OCI-LY3 (cell line): ENCODE measurements around the gene MTOR.

Experiments used
- H2AFZ ChIP-seq: fragments of 200-600, 300-600 bp; shearing (Covaris generic); 2 replicates; pipeline ENCODE4 v1.6.0; 2014; ENCODE audit warnings: antibody characterized with exemption, low read depth, low read length
- H3K27ac ChIP-seq: fragments of 200-600, 300-600 bp; sonication (generic); 2 replicates; pipeline ENCODE4 v1.5.1; 2014; ENCODE audit warnings: mild to moderate bottlenecking, low read length, moderate library complexity, mixed read lengths
- H3K27me3 ChIP-seq: fragments of 200-600, 300-600 bp; sonication (generic); 2 replicates; pipeline ENCODE4 v1.6.1; 2014; ENCODE audit warnings: low read depth, low read length, mixed read lengths
- H3K36me3 ChIP-seq: fragments of 200-600, 300-600 bp; sonication (generic); replicated peaks from 2 replicates; pipeline ENCODE3; 2014; ENCODE audit warnings: low read depth, low read length, mixed read lengths
- H3K4me1 ChIP-seq: fragments of 300-600, 200-600 bp; sonication (generic); 2 replicates; pipeline ENCODE4 v1.6.1; 2014; ENCODE audit warnings: low read length, mixed read lengths
- H3K4me2 ChIP-seq: fragments of 200-600, 300-600 bp; sonication (generic); 2 replicates; pipeline ENCODE4 v1.6.1; 2014; ENCODE audit warnings: low read length, mixed read lengths
- H3K4me3 ChIP-seq: fragments of 300-600, 200-600 bp; sonication (generic); 2 replicates; pipeline ENCODE4 v1.5.1; 2014; ENCODE audit warnings: antibody characterized with exemption, mild to moderate bottlenecking, low read length, moderate library complexity
- H3K79me2 ChIP-seq: fragments of 300-600, 200-600 bp; shearing (Covaris generic); 2 replicates; pipeline ENCODE4 v1.6.1; 2014; ENCODE audit warnings: mild to moderate bottlenecking, low read length, mixed read lengths
- H3K9ac ChIP-seq: fragments of 300-600, 200-600 bp; shearing (Covaris generic); 2 replicates; pipeline ENCODE4 v1.6.0; 2014; ENCODE audit warnings: mild to moderate bottlenecking, low read length, moderate library complexity
- H3K9me3 ChIP-seq: fragments of 200-600, 300-600 bp; shearing (Covaris generic); 2 replicates; pipeline ENCODE4 v1.6.1; 2014; ENCODE audit warnings: low read length, mixed read lengths; ENCODE audit not compliant: insufficient read depth
- H4K20me1 ChIP-seq: fragments of 200-600, 300-600 bp; sonication (generic); 2 replicates; pipeline ENCODE4 v1.6.1; 2016; ENCODE audit warnings: low read length, mixed read lengths; ENCODE audit not compliant: insufficient read depth
- EZH2phosphoT487 ChIP-seq: fragments of 200-600 bp; shearing (Covaris generic); IDR thresholded peaks from 2 replicates; pipeline ENCODE4 v1.6.1; 2018; ENCODE audit warnings: antibody characterized with exemption, mixed run types, low read depth
- TF ChIP-seq, protein P1 (sequence below): fragments of 200-600, 300-600 bp; sonication (generic); IDR thresholded peaks from 2 replicates; pipeline ENCODE4 v1.5.1; 2014; ENCODE audit warnings: antibody characterized with exemption, low read length, low read depth

Gene MTOR

DNA sequence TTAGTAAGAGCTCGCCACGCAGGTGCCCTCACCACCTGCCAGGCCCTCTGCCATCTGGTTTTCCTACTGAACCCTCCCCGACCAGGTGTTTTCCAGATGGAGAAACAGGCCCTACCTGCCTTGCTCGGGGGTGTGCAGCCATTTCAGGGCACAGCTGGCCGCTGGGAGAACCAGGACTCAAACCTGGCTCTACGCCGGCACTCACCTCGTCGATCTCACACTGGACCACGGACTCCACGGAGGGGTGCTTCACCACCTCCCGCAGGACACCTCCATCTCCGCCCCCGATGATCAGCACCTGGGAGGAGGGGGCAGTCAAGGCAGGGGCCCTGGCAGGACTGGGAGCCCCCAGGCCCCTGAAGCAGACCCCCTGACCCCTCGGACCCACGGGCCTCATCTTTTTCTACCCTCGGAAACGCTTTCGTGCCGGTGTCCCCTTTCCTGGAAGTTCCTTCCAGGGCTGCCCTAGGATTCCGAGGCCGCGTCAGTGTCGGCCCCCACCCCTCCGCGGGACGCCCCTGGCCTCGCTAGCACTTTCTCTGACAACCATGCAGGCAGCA, 203.7 kb downstream of the MTOR start:
- Histone ChIP-seq H4K20me1 (no peaks in the 10 kb centered on the region), H3K79me2 (peaks cover 31% of the 10 kb centered on the region)

DNA sequence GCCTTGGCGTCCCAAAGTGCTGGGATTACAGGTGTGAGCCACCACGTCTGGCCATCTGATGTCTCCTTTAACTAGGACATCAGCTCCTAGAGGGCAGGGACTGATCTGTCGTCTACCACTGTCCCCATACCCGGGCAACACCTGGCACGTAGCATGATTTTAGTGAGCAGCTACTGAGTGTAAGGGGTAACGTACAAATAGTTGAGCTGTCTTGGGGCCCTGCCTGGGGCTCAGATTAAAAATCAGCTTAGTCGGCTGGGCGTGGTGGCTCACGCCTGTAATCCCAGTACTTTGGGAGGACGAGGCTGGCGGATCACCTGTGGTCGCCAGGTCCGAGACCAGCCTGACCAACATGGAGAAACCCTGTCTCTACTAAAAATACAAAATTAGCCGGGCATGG, 204.3 kb downstream of the MTOR start:
- Histone ChIP-seq H3K4me1 (peaks cover 8% of the 10 kb centered on the region; the same call in 1 of the 2 replicates), H3K4me2 (no peak overlapping the region), H3K79me2 (peaks cover 31% of the 10 kb centered on the region), H3K36me3 (peaks cover 3% of the 10 kb centered on the region), H3K9me3 (no peaks in the 10 kb centered on the region), H3K9ac (no peak overlapping the region), H2AFZ (no peak overlapping the region), H3K4me3 (no peak overlapping the region), H3K27ac (no peak overlapping the region), H3K27me3 (no peaks in the 10 kb centered on the region), H4K20me1 (no peaks in the 10 kb centered on the region)
- TF ChIP-seq, protein P1, sequence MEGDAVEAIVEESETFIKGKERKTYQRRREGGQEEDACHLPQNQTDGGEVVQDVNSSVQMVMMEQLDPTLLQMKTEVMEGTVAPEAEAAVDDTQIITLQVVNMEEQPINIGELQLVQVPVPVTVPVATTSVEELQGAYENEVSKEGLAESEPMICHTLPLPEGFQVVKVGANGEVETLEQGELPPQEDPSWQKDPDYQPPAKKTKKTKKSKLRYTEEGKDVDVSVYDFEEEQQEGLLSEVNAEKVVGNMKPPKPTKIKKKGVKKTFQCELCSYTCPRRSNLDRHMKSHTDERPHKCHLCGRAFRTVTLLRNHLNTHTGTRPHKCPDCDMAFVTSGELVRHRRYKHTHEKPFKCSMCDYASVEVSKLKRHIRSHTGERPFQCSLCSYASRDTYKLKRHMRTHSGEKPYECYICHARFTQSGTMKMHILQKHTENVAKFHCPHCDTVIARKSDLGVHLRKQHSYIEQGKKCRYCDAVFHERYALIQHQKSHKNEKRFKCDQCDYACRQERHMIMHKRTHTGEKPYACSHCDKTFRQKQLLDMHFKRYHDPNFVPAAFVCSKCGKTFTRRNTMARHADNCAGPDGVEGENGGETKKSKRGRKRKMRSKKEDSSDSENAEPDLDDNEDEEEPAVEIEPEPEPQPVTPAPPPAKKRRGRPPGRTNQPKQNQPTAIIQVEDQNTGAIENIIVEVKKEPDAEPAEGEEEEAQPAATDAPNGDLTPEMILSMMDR, result no peak
- no peak for TF ChIP-seq EZH2phosphoT487

More for the DNA sequence above, 203.7 kb downstream of the MTOR start:
- Histone ChIP-seq H3K27ac (no peak overlapping the region), H3K36me3 (peaks cover 6% of the 10 kb centered on the region), H3K9ac (peak overlapping the region; percentile 92), H3K27me3 (no peaks in the 10 kb centered on the region), H2AFZ (no peak overlapping the region), H3K4me1 (peaks cover 4% of the 10 kb centered on the region; the same call in 1 of the 2 replicates), H3K9me3 (no peaks in the 10 kb centered on the region), H3K4me3 (peak overlapping the region; percentile 99), H3K4me2 (peak overlapping the region; percentile 93)
- TF ChIP-seq, protein P1, result no peak
- TF ChIP-seq EZH2phosphoT487, result no peak

DNA sequence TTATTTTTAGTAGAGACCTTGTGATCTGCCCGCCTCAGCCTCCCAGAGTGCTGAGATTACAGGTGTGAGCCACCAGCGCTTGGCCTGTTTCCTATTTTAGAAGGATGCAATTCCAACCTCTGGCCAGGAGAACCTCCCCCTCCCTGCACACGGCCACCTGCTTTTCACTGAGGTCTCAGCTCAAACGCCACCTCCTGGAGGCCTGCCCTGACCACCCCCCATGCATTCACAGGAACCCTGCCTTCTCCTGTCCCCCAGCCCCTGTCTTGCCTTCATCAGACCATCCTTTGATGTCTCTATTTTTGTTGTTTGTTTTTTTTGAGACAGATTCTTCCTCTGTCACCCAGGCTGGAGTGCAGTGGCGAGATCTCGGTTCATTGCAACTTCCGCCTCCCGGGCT, 204.9 kb downstream of the MTOR start:
- no peaks in the 10 kb centered on the region for H3K27me3 ChIP-seq
- H2AFZ ChIP-seq, result no peak overlapping the region
- H3K27ac ChIP-seq, result no peak overlapping the region
- H3K9ac ChIP-seq, result no peak overlapping the region
- H4K20me1 ChIP-seq, result no peaks in the 10 kb centered on the region
- H3K36me3 ChIP-seq, result peaks cover 3% of the 10 kb centered on the region
- no peak overlapping the region for H3K4me2 ChIP-seq
- no peak overlapping the region for H3K4me3 ChIP-seq
- H3K9me3 ChIP-seq, result no peaks in the 10 kb centered on the region
- peaks cover 14% of the 10 kb centered on the region for H3K4me1 ChIP-seq
- peaks cover 31% of the 10 kb centered on the region for H3K79me2 ChIP-seq
- no peak for TF ChIP-seq EZH2phosphoT487
- TF ChIP-seq, protein P1, result no peak
